ENCODE measurements around the gene FPR2. TPM values are rescaled to one million over a fixed set of nuclear protein-coding genes. Genes with fewer than 3 reads are reported as not detected.
"Not testable (repeated sequence)": the region's sequence is repeated elsewhere in the genome, so short reads cannot be mapped to it uniquely, and the experiment has no call there.

FPR2 gene
- total RNA-seq, 4 donors from 2014 or later: 0.13 to 0.34 TPM; not detected in 2

- no peak for TF ChIP-seq POLR2A (IDR thresholded peaks at IDR 0.05)
- no peak for TF ChIP-seq CTCF (IDR thresholded peaks at IDR 0.05)
- no peak overlapping the region for H3K4me3 ChIP-seq (ENCODE audit: low read depth, poor library complexity, severe bottlenecking)
- 80 to 89% methylated on average over 7 of the region's 7 CpGs for WGBS, 2 donors
- intact Hi-C loops (cut with DNase I; ENCODE audit: low total_unique reads): no loop called here
- no peak for DNase-seq (ENCODE audit: low spot score in 2 of 2)
Measured at GRCh38 chr19:51755571-51755970, 5.4 kb upstream of the FPR2 start.

- TF ChIP-seq POLR2A (IDR thresholded peaks at IDR 0.05) (no peak), CTCF (IDR thresholded peaks at IDR 0.05) (no peak)
- 83 to 85% methylated on average over 7 of the region's 7 CpGs for WGBS, 2 donors
- DNase-seq (ENCODE audit: low spot score in 2 of 2): no peak
- H3K4me3 ChIP-seq (ENCODE audit: low read depth, poor library complexity, severe bottlenecking): no peak overlapping the region
- intact Hi-C loops (cut with DNase I; ENCODE audit: low total_unique reads): no loop called here
Measured at GRCh38 chr19:51761696-51762095, 716 bp downstream of the FPR2 start.

- no peak for DNase-seq (ENCODE audit: low spot score in 2 of 2)
- intact Hi-C loops (cut with DNase I; ENCODE audit: low total_unique reads): loop anchor here (5.0 kb wide), 1 partner anchor 58 kb away; no protein-coding TSS in a partner anchor
- TF ChIP-seq CTCF (IDR thresholded peaks at IDR 0.05) (no peak), POLR2A (IDR thresholded peaks at IDR 0.05) (no peak)
- no peak overlapping the region for H3K4me3 ChIP-seq (ENCODE audit: low read depth, poor library complexity, severe bottlenecking)
- 51 to 58% methylated on average over 5 of the region's 5 CpGs for WGBS, 2 donors
Measured at GRCh38 chr19:51765086-51765485, 4.1 kb downstream of the FPR2 start.

GRCh38 chr19:51766461-51766860 lies 5.5 kb downstream of the FPR2 start:
- no peak for DNase-seq (ENCODE audit: low spot score in 2 of 2)
- intact Hi-C loops (cut with DNase I; ENCODE audit: low total_unique reads): loop anchor here (5.0 kb wide), 1 partner anchor 59 kb away; no protein-coding TSS in a partner anchor
- H3K4me3 ChIP-seq (ENCODE audit: low read depth, poor library complexity, severe bottlenecking): no peak overlapping the region
- WGBS, 2 donors: 49 to 65% methylated on average over 5 of the region's 5 CpGs
- TF ChIP-seq POLR2A (IDR thresholded peaks at IDR 0.05): no peak
- no peak for TF ChIP-seq CTCF (IDR thresholded peaks at IDR 0.05)

GRCh38 chr19:51771376-51772130 lies 10.6 kb downstream of the FPR2 start:
- DNase-seq (ENCODE audit: low spot score in 2 of 2): no peak
- intact Hi-C loops (cut with DNase I; ENCODE audit: low total_unique reads): no loop called here
- H3K4me3 ChIP-seq (ENCODE audit: low read depth, poor library complexity, severe bottlenecking): no peak overlapping the region
- no peak for TF ChIP-seq CTCF (IDR thresholded peaks at IDR 0.05)
- TF ChIP-seq POLR2A (IDR thresholded peaks at IDR 0.05): no peak
- WGBS, 2 donors: 57 to 68% methylated on average over 10 of the region's 10 CpGs

- H3K4me3 ChIP-seq (ENCODE audit: low read depth, poor library complexity, severe bottlenecking): no peak overlapping the region
- TF ChIP-seq POLR2A (IDR thresholded peaks at IDR 0.05): no peak
- no peak for TF ChIP-seq CTCF (IDR thresholded peaks at IDR 0.05)
- DNase-seq (ENCODE audit: low spot score in 2 of 2): no peak
- intact Hi-C loops (cut with DNase I; ENCODE audit: low total_unique reads): no loop called here
- WGBS, 2 donors: 54 to 62% methylated on average over 6 of the region's 6 CpGs
Measured at GRCh38 chr19:51772977-51773376, 12.0 kb downstream of the FPR2 start.

GRCh38 chr19:51776561-51776960 lies 15.6 kb downstream of the FPR2 start:
- intact Hi-C loops (cut with DNase I; ENCODE audit: low total_unique reads): not testable (repeated sequence)
- WGBS, 2 donors: 84 to 89% methylated on average over 1 of the region's 1 CpG

More at GRCh38 chr19:51776561-51776960, 15.6 kb downstream of the FPR2 start:
- not testable (repeated sequence) for H3K4me3 ChIP-seq (ENCODE audit: low read depth, poor library complexity, severe bottlenecking); DNase-seq (ENCODE audit: low spot score in 2 of 2)
